DMS53 (cell line): Measurements from ENCODE around the gene CCNY.

Experiments used
- DNase-seq: peaks from one replicate; lab custom pipeline; 2025; lab: John Stamatoyannopoulos, UW

Gene CCNY

GRCh38 chr10:35426657-35427056, 90.3 kb downstream of the CCNY start:
- no peak for DNase-seq

DNA sequence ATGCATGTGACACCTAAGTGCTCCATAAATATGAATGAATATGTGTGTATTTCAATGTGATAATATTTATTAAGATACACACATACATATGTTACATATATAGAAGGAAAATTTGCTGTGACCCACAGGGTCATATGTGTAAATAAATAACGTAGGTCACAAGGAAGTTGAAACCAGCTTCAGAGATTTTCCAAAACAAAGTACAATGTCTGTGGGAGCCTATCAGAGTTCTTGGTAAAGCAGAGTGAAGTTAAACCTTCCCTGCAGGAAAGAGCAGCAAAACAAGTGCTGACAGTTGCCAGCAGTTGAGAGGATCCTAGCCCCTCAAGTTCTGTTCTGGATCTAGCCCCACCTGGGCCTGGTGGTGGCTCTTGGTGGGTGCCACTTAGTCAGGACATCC, 91.2 kb downstream of the CCNY start:
- no peak for DNase-seq

DNA sequence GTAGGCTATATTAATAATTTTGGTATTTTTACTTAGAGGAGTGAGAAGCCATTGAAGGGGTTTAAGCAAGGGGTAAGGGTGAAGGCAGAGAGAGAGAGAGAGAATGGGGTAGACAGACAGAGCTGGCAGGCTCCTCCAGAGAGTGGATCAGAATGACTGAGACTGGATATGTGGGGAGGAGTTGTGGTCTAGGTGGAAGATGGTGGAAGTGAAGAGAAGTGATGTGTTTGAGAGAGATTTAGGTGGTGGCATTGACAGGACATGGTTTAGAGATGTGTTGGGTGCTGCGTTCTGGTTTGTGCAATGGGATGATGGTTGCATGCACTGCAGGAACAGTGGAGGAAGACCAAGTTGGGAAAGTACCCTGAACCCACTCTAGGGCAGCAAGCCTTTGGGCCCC, 92.2 kb downstream of the CCNY start:
- no peak for DNase-seq

DNA sequence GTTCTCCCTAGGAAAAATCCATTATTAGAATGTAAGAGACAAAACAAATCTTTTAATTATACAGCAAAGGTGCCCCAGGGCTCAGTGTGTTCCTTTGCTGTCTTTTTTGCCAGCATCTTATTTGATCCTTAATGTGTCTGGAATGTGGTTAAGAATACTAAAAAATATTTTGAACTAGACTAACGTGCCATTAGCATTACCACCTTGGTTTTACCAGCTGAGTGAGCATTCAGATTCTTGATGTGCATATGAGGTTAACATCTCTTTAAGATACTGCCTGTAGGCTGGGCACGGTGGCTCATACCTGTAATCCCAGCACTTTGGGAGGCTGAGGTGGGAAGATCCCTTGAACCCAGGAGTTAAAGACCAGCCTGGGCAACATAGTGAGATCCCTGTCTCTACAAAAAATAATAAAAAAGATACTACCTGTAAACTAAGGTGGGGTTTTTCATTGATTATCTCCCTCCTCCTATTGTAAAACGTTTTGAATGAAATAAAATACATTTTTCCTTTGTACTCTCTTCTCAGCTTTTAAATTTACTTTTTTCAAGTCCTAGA, 96.6 kb downstream of the CCNY start:
- DNase-seq = no peak

DNA sequence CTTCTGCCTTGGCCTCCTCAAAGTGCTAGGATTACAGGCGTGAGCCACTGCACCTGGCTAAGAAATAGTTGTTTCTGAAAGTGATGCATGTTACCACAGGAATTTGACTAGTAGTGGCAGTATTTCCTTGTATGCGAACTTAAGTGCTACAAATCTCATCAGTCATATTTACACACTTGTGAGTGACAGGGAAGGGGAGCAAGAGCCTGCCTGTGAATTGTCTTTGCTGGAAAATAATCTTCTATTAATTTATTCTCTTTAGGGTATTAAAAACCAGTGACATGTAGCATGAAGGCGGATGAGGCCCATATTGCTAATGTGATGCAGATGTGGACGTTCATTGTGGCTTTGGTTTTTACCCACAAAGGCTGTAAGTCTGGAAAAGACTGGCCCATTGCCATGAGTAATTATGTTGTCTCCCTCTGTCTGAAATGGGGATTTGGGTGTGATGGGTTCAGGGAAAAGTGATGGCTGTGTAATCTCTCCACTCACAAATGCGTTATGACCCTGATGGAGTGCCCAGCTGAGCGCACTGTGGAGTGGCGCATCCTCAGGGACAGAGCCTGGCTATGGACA, 97.6 kb downstream of the CCNY start:
- no peak for DNase-seq

GRCh38 chr10:35434533-35434932, 98.2 kb downstream of the CCNY start:
- no peak for DNase-seq

DNA sequence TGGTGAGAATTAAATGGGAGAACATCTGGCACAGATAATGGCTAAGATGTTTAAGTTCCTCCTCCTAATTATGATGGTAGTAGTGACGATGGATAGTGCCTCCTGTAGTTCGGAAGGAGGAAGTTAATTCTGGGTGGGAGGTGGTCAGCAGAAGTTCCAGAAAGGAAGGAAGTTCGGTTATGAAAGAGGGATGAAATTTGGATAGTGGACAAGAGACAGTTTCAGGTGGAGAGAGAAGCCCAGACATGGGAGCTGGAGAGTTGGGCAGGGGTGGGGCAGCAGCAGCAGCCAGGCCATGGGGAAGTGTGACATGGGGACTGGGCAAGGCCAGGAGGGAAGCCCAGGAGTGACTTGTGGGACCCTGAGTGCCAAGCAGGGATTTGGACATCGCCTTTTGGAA, 99.5 kb downstream of the CCNY start:
- DNase-seq = no peak

DNA sequence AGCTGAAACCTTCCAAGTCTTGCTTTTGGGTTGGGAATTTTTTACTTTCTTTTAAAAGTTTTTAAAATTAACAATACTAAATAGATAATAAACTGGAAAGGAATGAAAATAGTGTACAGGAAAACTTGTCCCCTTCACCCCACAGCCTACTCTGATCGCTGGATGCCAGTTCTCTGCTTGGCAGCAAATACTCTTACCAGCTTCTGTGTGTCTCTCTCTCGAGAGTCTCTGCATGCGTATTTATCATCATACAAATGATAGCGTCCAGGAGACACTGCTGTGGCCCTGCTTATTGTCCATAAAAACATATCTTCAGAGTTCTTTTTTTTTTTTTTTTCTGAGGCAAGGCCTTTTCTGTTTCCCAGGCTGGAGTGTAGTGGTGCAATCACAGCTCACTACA, 101.5 kb downstream of the CCNY start:
- DNase-seq = no peak

DNA sequence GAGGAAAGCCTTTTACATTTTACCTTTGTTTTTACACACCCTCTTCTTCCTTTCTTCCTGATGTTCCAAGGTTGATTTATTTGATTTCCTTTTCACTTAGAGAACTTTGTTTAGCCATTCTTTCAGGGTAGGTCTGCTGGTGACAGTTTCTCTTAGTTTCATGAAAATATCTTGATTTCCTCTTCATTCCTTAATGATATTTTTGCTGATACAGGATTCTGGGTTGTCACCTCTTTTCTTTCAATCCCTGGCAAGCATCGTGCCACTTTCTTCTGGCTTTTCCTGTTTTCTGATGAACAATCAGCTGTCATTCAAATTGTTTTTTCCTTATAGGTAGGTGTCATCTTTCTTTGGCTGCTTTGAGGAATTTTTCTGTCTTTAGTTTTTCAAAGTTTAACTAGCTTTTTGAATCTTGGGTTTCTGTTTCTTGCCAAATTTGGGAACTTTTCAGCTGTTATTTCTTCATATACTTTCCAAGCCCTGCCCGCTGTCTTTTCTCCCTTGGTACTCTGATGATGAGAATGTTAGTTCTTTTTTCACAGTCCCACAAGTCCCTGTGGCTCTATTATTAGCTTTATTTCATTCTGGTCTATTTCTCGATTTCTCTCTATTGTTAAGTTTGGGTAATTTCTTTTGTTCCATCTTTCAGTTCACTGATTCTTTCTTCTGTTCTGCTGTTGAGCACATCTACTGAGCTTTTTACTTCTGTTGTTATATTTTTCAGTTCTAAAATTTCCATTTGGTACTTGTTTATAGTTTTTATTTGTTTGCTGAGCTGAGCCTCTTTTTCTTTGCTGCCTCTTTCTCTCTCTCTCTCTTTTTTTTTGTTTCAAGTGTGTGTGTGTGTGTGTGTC, 102.6 kb downstream of the CCNY start:
- no peak for DNase-seq

DNA sequence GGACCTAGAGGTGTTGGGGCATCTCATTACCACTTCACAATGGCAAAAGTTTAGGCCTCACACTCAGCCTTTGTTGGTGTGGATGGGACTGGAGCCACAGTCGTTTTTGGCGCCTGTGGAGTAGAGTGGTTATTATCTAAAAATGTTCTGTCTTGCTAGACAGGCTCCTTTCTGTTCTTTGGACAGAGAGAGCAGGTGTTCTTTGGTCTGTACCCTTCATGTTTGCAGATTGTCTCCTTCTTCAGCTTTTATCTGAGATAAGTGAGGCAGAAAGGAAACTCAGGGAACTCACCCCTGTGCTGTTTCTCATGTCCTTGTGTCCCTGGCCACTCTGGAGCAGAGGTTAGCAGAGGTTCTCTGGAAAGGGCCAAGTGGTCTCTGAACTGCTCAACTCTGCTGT, 103.7 kb downstream of the CCNY start:
- no peak for DNase-seq

DNA sequence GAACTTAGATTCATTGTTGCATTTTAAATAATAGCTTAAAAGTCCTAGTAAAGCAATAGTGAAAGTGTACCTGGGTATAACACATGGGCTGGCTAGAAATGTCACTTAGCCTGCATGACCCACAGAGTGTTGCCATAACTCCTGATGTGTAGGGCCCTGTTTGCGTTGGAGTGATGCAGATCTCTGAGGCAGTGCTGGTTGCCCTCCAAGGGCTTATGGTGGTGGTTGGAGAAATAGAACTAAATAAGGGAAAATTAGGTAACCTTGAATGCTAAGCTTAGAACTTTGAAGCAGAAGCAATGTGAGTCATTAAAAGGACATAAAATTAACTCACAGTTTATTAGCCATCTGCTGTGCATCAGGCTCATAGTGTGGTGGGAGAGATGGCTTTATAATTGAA, 105.7 kb downstream of the CCNY start:
- DNase-seq = no peak

DNA sequence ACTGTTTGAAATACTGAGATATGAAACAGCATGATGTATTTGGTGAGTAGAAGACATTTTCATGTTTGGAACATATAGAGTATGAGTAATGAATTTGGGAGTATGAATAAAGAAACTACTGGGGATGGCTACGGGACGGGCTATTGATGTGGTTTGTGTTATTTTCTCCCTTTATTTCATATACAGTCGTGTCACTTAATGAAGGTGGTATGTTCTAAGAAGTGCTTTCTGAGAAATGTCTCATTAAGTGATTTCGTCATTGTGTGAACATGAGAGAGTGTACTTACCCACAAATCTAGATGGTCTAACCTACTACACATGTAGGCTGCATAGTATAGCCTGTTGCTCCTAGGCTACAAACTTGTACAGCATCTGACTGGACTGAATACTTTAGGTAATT, 106.3 kb downstream of the CCNY start:
- no peak for DNase-seq

- no peak for DNase-seq
These were observed 107.5 kb downstream of the CCNY start for GRCh38 chr10:35443858-35444257.

- no peak for DNase-seq
These were observed 109.0 kb downstream of the CCNY start for GRCh38 chr10:35445150-35445884.

DNA sequence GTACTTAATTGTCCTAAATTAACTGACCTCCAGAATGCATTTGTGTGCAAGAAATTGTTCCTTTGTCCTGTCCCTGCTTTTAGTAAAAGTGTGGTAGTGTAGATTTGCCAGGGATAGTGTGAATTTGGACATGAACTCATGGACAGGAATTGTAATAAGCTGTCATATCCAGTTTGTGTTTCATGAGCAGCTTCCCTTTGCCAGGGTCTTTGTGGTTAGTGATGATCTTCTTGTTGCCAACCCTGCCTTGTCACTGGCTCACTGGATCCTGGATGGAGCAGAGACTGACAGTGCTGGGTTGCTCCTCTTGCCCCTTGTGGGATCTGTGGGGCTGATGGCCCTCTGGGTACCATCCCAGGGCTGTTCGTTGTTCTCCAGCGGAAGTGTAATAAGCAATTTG, 110.1 kb downstream of the CCNY start:
- no peak for DNase-seq

DNA sequence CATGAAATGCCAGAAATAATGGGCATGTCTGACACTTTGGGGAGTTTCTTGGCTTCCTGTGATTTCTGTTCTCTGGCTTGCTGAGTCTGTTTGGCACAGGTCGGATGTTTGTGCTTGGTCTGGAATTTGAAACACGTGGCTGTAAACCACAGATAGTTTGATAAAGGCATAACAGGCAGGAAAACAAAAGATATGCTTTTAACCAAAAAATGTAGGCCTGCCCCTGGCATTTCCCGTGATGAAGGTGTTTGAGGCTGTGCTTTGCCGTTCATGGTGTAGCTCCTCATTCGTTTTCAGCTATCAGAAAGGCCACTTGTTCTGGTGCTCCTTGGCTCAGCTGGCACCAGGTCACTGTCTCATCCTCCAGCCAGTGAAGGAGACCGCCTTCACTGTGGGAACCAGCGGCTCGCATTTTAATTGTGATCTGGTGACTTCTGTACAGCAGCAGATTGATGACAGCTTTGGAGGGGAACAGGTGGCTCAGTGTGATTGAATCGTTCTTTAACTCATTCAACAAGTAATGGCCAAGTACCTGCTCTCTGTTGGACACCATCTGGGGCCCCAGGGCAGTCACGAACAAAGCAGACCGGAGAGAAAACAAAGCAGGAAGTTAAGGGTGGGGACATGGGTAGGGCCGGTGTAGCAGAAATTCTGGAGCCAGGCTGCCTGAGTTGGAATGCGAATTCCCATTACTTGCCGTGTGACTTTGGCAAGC, 111.5 kb downstream of the CCNY start:
- DNase-seq = no peak

GRCh38 chr10:35448687-35449662, 112.7 kb downstream of the CCNY start:
- no peak for DNase-seq

- no peak for DNase-seq
These were observed 113.6 kb downstream of the CCNY start for GRCh38 chr10:35449944-35450343.

DNA sequence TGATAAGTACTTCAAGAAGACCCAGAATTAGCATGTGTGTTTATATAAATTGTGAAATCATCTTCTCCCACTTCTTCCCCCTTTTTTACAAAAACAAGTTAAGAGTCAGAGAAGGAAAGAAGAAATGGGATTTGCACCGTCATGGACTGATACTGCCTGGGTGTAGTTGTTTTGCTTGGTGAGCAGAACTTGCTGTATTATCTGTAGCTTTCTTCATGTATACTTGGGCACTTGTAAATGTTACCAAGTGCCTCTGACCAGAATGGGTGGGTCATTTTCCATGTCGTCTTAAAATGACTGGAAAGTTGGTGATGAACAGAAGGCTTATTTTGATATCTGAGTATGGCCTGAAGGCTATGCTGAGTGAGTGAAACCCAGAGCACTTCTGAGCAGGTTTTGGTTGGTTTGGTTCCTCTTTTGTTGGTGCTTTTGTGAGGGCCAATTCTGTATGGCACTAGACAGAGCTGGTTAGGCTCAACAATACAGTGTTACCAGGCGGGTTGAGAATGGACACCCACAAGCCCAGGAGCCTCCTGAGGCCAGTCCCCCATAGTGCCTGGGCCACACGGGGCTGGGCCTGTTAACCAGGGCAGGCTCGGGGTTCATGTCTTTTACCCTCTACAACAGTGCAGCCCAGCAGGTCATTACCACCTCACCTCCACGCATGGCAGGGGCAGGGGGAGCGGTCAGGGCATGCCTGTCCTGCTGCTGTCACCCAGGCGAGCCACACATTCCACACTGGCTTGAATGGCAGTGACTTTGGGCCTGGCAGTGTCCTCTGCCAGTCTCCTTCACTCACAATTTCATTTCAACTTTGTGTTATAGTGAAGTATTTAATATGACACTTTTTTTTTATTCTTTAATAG, 115.1 kb downstream of the CCNY start:
- DNase-seq = no peak

DNA sequence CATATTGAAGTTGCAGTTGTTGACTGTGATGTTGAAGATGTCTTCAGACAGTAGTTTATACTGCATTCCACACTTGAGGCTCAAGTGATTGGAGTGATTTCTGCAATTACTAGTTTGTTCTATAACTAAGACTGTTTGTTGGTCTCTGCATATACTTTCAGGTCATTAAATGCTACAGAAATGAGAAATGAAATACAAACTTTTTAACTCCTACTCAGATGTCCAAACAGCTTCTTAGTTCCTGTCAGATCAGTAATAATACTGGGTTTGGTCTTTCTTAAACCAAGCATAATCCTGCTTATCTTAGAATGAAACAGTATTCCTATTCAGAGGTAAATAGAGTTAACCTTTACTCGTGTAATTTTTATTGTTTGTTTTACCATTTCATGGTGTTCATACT, 115.9 kb downstream of the CCNY start:
- DNase-seq = no peak
